ENCODE results near the gene HUS1B.
"Not testable (repeated sequence)": the region's sequence is repeated elsewhere in the genome, so short reads cannot be mapped to it uniquely, and the experiment has no call there.

The HUS1B gene

DNA sequence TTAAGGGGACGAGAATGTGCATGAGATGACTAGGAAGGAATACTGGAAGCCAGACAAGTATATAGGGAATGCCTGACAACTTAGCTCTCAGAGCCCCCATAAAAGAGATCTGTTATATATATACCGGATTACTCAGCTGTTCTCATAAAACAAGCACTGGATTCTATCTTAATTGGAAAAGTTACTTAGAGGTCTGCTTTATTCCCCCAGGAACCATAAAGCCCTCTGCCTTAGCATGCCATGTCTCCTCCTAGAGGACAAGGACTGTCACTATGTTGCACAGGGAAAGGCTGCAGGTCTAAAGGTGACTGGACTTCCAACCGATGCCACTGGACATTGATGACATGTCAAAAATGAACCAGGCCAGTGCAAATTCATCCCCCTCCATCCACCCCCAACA is 29.6 kb upstream of the HUS1B start:
- peaks cover 10% of the 10 kb centered on the region for H3K36me3 Mint-ChIP-seq
- no peak overlapping the region for H3K27ac Mint-ChIP-seq
- H3K4me1 Mint-ChIP-seq: peaks cover 55% of the 10 kb centered on the region
- H3K4me3 Mint-ChIP-seq: no peak overlapping the region
- H3K27me3 Mint-ChIP-seq: no peaks in the 10 kb centered on the region
- ATAC-seq: no peak
- no peaks in the 10 kb centered on the region for H3K9me3 Mint-ChIP-seq

- peak overlapping the region; percentile 10 for H3K4me3 Mint-ChIP-seq
- no peaks in the 10 kb centered on the region for H3K9me3 Mint-ChIP-seq
- ATAC-seq: peak; percentile 76
These were observed 28.1 kb upstream of the HUS1B start for GRCh38 chr6:684831-685636.

DNA sequence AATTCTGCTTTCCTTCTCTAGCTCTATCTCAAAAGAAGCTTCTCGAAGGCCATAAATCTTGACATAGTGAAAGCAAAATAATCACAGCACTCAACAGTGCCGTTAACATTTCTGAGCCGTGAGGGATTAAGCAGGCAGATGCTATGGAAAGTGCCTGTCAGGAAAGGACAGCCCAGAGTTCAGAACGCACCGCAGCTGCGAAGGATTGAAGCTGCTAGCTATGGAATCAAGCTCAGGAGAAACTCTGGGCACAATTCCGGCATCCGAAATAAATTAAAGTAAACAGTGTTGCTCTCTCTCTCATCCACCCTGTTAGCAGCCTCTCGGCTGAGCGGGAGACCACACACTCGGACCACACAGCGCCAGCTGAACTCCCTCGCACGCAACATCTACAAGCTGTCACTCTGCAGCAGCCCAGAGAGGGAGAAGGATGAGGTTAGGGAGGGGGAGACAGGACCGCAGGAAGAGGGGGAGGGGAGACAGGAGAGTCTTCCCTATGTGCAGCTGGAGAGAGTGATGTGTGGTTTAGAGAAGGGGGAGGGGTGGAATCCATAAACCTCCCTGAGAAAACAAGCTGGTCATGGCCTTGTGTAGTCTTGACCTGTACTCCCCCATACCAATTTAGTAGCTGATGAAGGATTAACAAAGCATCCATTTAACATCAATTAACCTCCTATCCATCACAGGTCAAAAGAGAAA is 27.0 kb upstream of the HUS1B start:
- no peak overlapping the region for H3K4me3 Mint-ChIP-seq
- H3K27me3 Mint-ChIP-seq: no peaks in the 10 kb centered on the region
- H3K36me3 Mint-ChIP-seq: peaks cover 15% of the 10 kb centered on the region
- H3K4me1 Mint-ChIP-seq: peaks cover 46% of the 10 kb centered on the region
- no peak for ATAC-seq
- H3K27ac Mint-ChIP-seq: no peak overlapping the region
- no peaks in the 10 kb centered on the region for H3K9me3 Mint-ChIP-seq

More at GRCh38 chr6:684831-685636, 28.1 kb upstream of the HUS1B start:
- peaks cover 10% of the 10 kb centered on the region for H3K36me3 Mint-ChIP-seq
- H3K4me1 Mint-ChIP-seq: peaks cover 50% of the 10 kb centered on the region
- no peaks in the 10 kb centered on the region for H3K27me3 Mint-ChIP-seq
- H3K27ac Mint-ChIP-seq: peak overlapping the region; percentile 53

- no peak for ATAC-seq
These were observed 23.9 kb upstream of the HUS1B start for GRCh38 chr6:680666-681340.

GRCh38 chr6:680251-680650 is 23.4 kb upstream of the HUS1B start:
- Mint-ChIP-seq H3K36me3 (peaks cover 20% of the 10 kb centered on the region), H3K27me3 (no peaks in the 10 kb centered on the region), H3K4me3 (no peak overlapping the region), H3K9me3 (peaks cover 2% of the 10 kb centered on the region), H3K4me1 (peaks cover 41% of the 10 kb centered on the region), H3K27ac (no peak overlapping the region)
- ATAC-seq: no peak

More at GRCh38 chr6:680666-681340, 23.9 kb upstream of the HUS1B start:
- no peaks in the 10 kb centered on the region for H3K27me3 Mint-ChIP-seq
- H3K4me3 Mint-ChIP-seq: no peak overlapping the region
- H3K9me3 Mint-ChIP-seq: peaks cover 2% of the 10 kb centered on the region
- peaks cover 45% of the 10 kb centered on the region for H3K4me1 Mint-ChIP-seq
- no peak overlapping the region for H3K27ac Mint-ChIP-seq
- peaks cover 20% of the 10 kb centered on the region for H3K36me3 Mint-ChIP-seq

GRCh38 chr6:679282-679681 is 22.4 kb upstream of the HUS1B start:
- Mint-ChIP-seq H3K9me3 (peaks cover 2% of the 10 kb centered on the region), H3K4me3 (no peak overlapping the region), H3K27ac (no peak overlapping the region), H3K36me3 (peaks cover 20% of the 10 kb centered on the region), H3K4me1 (peaks cover 43% of the 10 kb centered on the region), H3K27me3 (no peaks in the 10 kb centered on the region)
- no peak for ATAC-seq

GRCh38 chr6:678520-678919 is 21.6 kb upstream of the HUS1B start:
- ATAC-seq: no peak
- Mint-ChIP-seq H3K4me1 (peaks cover 36% of the 10 kb centered on the region), H3K36me3 (peaks cover 20% of the 10 kb centered on the region), H3K9me3 (peaks cover 2% of the 10 kb centered on the region), H3K4me3 (no peak overlapping the region), H3K27me3 (no peaks in the 10 kb centered on the region), H3K27ac (no peak overlapping the region)

- Mint-ChIP-seq H3K4me1 (peaks cover 34% of the 10 kb centered on the region), H3K36me3 (peaks cover 19% of the 10 kb centered on the region), H3K27me3 (no peaks in the 10 kb centered on the region), H3K4me3 (no peak overlapping the region), H3K9me3 (peaks cover 2% of the 10 kb centered on the region), H3K27ac (no peak overlapping the region)
- ATAC-seq: no peak
These were observed 21.0 kb upstream of the HUS1B start for GRCh38 chr6:677919-678318.

- H3K4me3 Mint-ChIP-seq: no peak overlapping the region
- H3K27ac Mint-ChIP-seq: peak overlapping the region; percentile 2
- H3K9me3 Mint-ChIP-seq: peaks cover 8% of the 10 kb centered on the region
- H3K4me1 Mint-ChIP-seq: peaks cover 23% of the 10 kb centered on the region
- peaks cover 20% of the 10 kb centered on the region for H3K36me3 Mint-ChIP-seq
- H3K27me3 Mint-ChIP-seq: no peaks in the 10 kb centered on the region
- no peak for ATAC-seq
These were observed 18.1 kb upstream of the HUS1B start for GRCh38 chr6:674956-675355.

DNA sequence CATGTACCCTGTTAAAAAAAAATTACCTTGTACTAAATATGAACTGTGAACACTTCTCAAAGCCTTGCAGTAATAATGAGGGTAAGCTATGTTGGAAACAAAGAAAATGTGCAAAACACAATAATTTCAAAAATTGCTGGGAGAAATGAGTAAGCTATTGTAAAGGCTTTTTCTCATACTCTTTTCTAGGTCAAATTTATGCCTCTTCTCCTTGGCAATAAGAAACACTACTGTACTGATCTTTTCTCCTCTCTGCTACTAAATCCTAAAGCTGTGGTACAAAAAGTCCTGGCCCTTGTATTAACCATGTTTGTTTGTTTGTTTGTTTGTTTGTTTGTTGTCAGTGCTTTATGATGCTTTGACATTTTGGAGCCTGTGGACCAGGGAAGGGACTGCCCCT is 17.5 kb upstream of the HUS1B start:
- H3K27ac Mint-ChIP-seq: peak overlapping the region; percentile 2
- H3K36me3 Mint-ChIP-seq: peaks cover 20% of the 10 kb centered on the region
- no peak for ATAC-seq
- H3K4me1 Mint-ChIP-seq: peaks cover 19% of the 10 kb centered on the region
- H3K4me3 Mint-ChIP-seq: no peak overlapping the region
- H3K9me3 Mint-ChIP-seq: peaks cover 8% of the 10 kb centered on the region
- no peaks in the 10 kb centered on the region for H3K27me3 Mint-ChIP-seq

GRCh38 chr6:667253-667927 is 10.5 kb upstream of the HUS1B start:
- Mint-ChIP-seq H3K27me3 (no peaks in the 10 kb centered on the region), H3K4me3 (no peak overlapping the region), H3K27ac (no peak overlapping the region), H3K9me3 (peaks cover 12% of the 10 kb centered on the region), H3K4me1 (peaks cover 38% of the 10 kb centered on the region), H3K36me3 (peaks cover 44% of the 10 kb centered on the region)
- no peak for ATAC-seq

DNA sequence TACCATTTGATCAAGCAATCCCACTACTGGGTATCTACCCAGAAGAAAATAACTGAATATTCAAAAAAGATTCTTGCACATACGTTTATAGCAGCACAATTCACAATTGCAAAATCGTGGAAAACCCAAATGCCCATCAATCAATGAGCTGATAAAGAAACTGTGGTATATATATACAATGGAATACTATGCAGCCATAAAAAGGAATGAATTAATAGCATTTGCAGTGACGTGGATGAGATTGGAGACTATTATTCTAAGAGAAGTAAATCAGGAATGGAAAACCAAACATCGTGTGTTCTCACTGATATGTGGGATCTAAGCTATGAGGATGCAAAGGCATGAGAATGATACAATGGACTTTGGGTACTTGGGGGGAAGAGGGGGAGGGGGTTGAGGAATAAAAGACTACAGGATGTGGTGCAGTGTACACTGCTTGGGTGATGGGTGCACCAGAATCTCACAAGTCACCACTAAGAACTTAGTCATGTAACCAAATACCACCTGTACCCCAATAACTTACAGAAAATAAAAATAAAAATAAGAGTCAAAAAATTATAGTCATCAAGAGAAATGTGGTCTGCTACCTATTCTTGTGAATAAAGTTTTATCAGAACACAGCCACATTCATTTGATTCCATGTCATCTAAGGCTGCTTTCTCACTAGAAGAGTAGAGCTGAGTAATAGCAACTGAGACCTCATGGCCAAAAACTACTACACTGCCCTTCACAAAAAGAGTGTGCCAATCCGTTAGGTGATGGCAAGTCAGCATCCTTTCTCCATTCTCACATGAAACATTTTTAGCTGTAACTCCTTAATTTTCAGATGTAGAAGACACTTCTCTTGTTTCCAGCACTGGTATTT is 8.7 kb upstream of the HUS1B start:
- H3K36me3 Mint-ChIP-seq: peaks cover 36% of the 10 kb centered on the region
- peaks cover 50% of the 10 kb centered on the region for H3K4me1 Mint-ChIP-seq
- no peaks in the 10 kb centered on the region for H3K27me3 Mint-ChIP-seq
- H3K4me3 Mint-ChIP-seq: no peak overlapping the region
- peaks cover 6% of the 10 kb centered on the region for H3K9me3 Mint-ChIP-seq
- no peak for ATAC-seq
- H3K27ac Mint-ChIP-seq: no peak overlapping the region

DNA sequence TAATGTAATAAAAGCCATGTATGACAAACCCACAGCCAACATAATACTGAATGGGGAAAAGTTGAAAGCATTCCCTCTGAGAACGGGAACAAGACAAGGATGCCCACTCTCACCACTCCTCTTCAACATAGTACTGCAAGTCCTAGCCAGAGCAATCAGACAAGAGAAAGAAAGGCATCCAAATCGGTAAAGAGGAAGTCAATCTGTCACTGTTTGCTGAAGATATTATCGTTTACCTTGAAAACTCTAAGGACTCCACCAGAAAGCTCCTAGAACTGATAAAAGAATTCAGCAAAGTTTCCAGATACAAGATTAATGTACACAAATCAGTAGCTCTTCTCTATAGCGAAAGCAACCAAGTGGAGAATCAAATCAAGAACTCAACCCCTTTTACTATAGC is 6.9 kb upstream of the HUS1B start:
- not testable (repeated sequence) for H3K9me3 Mint-ChIP-seq, H3K27me3 Mint-ChIP-seq, H3K4me3 Mint-ChIP-seq, H3K27ac Mint-ChIP-seq, ATAC-seq
- Mint-ChIP-seq H3K4me1 (peaks cover 67% of the 10 kb centered on the region), H3K36me3 (peaks cover 29% of the 10 kb centered on the region)
